Ovary (tissue), 9 donors: ENCODE results near the gene NPHP4. TPM values are rescaled to one million over a fixed set of nuclear protein-coding genes. Genes with fewer than 3 reads are reported as not detected.

Experiments used
- DNase-seq, 5 donors: peaks; one replicate each; pipeline ENCODE4 v3.0.0-alpha.2; 2019 to 2020
- H3K27ac ChIP-seq, 2 donors: fragments of 200-600 bp; one replicate each; pipeline versions ENCODE4 v1.5.1 to v1.8.0; 2019 to 2022
- H3K27me3 ChIP-seq: fragments of 200-600 bp; one replicate; pipeline ENCODE4 v1.8.0; 2022
- H3K36me3 ChIP-seq: fragments of 200-600 bp; sonication (generic); one replicate; pipeline ENCODE4 v1.5.1; 2019
- H3K4me1 ChIP-seq: one replicate; pipeline ENCODE4 v1.8.1; 2013; ENCODE audit warnings: mild to moderate bottlenecking, moderate library complexity; ENCODE audit not compliant: insufficient read depth
- H3K4me3 ChIP-seq: fragments of 200-600 bp; sonication (generic); one replicate; pipeline ENCODE4 v1.5.1; 2017
- H3K9me3 ChIP-seq, 2 donors: fragments of 200-600 bp in 1 of 2; sonication (generic) in 1 of 2; one replicate each; pipeline versions ENCODE4 v1.5.1 to v1.8.1; 2013 to 2019; ENCODE audit warnings: mild to moderate bottlenecking in 1 of 2, moderate library complexity in 1 of 2
- CTCF ChIP-seq, 3 donors: fragments of 450-650 bp in 2 of 3; fragments of 200-600 bp in 1 of 3; IDR thresholded peaks; one replicate each; pipeline versions ENCODE4 v1.5.1 to v1.8.0; 2016 to 2022; ENCODE audit warnings: antibody characterized with exemption in 3 of 3, mild to moderate bottlenecking in 1 of 3
- EP300 ChIP-seq: sonication (generic); formaldehyde crosslinking; IDR thresholded peaks from one replicate; pipeline ENCODE4 v1.6.1; 2017; ENCODE audit warnings: antibody characterized with exemption
- POLR2A ChIP-seq: fragments of 450-650 bp; IDR thresholded peaks from one replicate; pipeline ENCODE4 v1.6.1; 2017; ENCODE audit warnings: antibody characterized with exemption, mild to moderate bottlenecking, moderate library complexity
- WGBS, 3 donors: extraction: QIAGEN DNeasy Blood & Tissue Kit in 1 of 3; methylation state at CpG; one replicate each; pipeline versions ENCODE4 v1.1.5 to v1.1.7; 2013 to 2017; 5-methylcytosine and 5-hydroxymethylcytosine counted together
- intact Hi-C, 4 donors: fragments of 100-400 bp; cut with DNase I; formaldehyde crosslinking; loops; one replicate each; pipeline versions ENCODE4 v1.11.0 to v1.15.1; 2022 to 2023
- polyA plus RNA-seq, 2 donors: library from polyadenylated mRNA; stranded (reverse); fragments of 200-250 nt in 1 of 2; fragments of 350-450 nt in 1 of 2; fragmentation: Illumina TruSeq in 1 of 2; extraction: RNeasy Lipid Tissue Mini Kit (QIAGEN cat#74804) in 1 of 2; gene quantifications; one replicate each; pipeline ENCODE4 v1.2.3, GENCODE V29; 2013 to 2014
- total RNA-seq, 7 donors: library from RNA; depleted of rRNA in 2 of 7; stranded (reverse); fragments of >200 nt in 2 of 7; fragmentation: NEBNext Ultra II Directional in 3 of 7; extraction: Animal tissue kit (Norgen Biotek cat#: 25700) in 3 of 7; gene quantifications; one replicate each; pipeline versions ENCODE4 v1.1.0 to v1.2.4, GENCODE V29; 2016 to 2023
- donor health status: DM: no; HTN: no; CAD: no; lungs with moderate emphysema.
- donor health status: DM: no; HTN: no; CAD: no.
- donor health status: Bipolar disorder and iron deficiency.
- donor health status: DM: yes; HTN: yes; CAD: no.
- donor health status: DM: no; HTN: no; CAD: no.
- donor health status: DM: yes; HTN: yes; CAD: no.

NPHP4 gene
- total and polyA plus RNA-seq, 9 donors = 1.5 to 20.8 (median 10.7) TPM

DNA sequence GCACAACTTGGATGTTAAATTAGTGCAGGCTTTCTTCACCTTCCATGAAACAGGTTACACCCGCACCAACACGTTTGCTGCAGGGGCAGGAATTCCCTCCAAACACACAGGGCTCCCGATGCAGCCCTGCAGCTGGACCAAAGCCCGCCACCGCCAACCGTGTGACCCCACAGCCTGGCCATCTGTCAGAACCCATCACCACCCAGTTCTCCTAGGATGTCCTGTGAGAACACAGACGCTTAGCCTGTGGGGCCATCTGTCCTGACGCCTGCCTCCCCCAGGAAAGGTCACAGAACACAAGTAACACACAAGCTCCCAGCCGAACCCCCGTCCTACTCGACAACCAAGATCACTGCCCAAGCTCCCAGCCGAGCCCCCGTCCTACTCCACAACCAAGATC lies 108.1 kb downstream of the NPHP4 start:
- TF ChIP-seq CTCF (IDR thresholded peaks at IDR 0.05) = no peak
- no peak for TF ChIP-seq EP300
- no peak for TF ChIP-seq POLR2A
- no peaks in the 10 kb centered on the region for H3K9me3 ChIP-seq
- no peaks in the 10 kb centered on the region for H3K36me3 ChIP-seq
- 87 to 92% (median 92%) methylated on average over 13 of the region's 13 CpGs for WGBS, 3 donors
- intact Hi-C loops = no loop called here
- H3K27ac ChIP-seq = no peak overlapping the region
- H3K27me3 ChIP-seq = no peaks in the 10 kb centered on the region
- DNase-seq = no peak
- H3K4me1 ChIP-seq = no peaks in the 10 kb centered on the region
- H3K4me3 ChIP-seq = no peak overlapping the region

DNA sequence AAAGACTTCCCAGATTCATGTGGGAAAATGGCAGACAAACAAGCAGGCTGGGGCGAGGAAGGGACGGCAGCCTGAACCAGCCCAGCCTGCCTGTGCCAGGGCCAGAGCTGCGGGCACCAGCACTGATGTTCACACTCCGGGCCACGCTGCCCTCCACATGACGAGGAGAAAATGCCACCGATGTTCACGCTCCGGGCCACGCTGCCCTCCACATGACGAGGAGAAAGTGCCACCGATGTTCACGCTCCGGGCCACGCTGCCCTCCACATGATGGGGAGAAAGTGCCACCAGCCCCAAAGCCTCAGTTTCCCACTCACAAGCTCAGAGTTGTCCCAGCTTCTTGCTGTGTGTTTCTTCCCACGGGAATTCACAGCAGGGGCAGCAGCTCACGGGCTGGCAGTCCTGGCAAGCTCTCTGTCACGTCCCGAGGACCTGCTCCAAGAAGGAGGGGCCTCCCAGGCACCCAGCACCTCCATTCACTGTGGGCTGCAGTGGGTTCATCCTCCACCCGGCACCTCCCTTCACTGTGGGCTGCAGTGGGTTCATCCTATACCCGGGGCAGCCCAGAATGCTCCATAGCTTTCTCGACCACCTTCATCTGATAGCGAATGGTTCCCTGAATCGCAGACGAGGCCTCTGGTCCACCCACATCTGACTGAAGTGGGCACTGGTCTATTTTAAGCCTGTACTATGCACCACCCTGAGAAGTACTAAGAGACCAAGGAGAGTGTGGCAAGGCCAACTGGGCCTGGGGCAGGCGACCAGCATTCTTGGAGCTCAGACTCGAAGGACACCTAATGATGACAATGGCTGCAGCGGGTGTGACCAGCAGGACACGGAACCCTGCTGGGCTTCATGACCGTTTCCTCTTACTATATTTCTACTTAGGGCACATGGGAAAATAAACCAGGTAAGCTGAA lies 108.8 kb downstream of the NPHP4 start:
- H3K4me1 ChIP-seq = no peaks in the 10 kb centered on the region
- no peaks in the 10 kb centered on the region for H3K36me3 ChIP-seq
- no peak for DNase-seq
- intact Hi-C loops = no loop called here
- 94 to 96% (median 94%) methylated on average over 30 of the region's 30 CpGs for WGBS, 3 donors
- H3K27me3 ChIP-seq = no peaks in the 10 kb centered on the region
- TF ChIP-seq EP300 (no peak), POLR2A (no peak)
- H3K27ac ChIP-seq = no peak overlapping the region
- H3K9me3 ChIP-seq = no peaks in the 10 kb centered on the region
- H3K4me3 ChIP-seq = no peak overlapping the region

- Histone ChIP-seq H3K4me1 (no peaks in the 10 kb centered on the region), H3K36me3 (no peaks in the 10 kb centered on the region), H3K9me3 (no peaks in the 10 kb centered on the region), H3K27me3 (no peaks in the 10 kb centered on the region), H3K4me3 (no peak overlapping the region), H3K27ac (no peak overlapping the region)
- DNase-seq = no peak
- intact Hi-C loops = no loop called here
- WGBS, 3 donors = 90 to 95% (median 91%) methylated on average over 27 of the region's 27 CpGs
- no peak for TF ChIP-seq POLR2A
- no peak for TF ChIP-seq EP300
- no peak for TF ChIP-seq CTCF (IDR thresholded peaks at IDR 0.05)
Observed at GRCh38 chr1:5882367-5883128, 109.7 kb downstream of the NPHP4 start.

DNA sequence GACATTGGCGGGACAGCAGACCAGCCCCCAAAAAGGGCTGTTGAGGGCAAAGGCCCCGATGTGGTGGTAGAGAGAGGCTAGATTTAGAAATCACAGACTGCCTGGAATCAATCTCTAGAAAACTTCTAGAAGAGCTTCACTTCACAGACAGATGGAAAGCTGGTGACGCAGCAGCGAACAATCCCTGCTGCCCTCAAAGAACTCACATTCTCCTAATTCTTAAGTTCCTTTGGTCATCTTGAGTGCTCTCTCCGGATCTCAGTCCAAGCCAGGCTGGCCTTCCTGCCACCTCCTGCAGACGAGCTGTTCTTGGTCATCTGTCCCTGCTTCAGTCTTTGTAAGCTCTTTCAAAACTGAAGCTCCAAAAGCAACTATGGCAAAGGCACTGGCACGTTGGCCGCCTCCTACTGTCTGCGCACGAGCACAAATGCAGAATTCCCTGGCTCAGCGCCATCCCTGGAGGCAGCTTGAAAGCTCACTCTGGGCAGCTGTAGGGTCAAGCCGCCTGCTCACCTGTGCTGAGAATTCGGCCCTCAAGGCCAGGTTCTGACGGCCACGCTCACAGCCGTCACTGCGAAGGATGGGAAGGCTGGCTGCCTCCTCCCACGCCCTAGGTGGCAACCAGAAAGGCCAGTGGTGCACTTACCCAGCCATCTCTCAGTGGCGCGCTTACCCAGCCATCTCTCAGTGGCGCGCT lies 110.6 kb downstream of the NPHP4 start:
- Histone ChIP-seq H3K4me1 (no peaks in the 10 kb centered on the region), H3K4me3 (no peak overlapping the region), H3K27ac (no peak overlapping the region), H3K27me3 (no peaks in the 10 kb centered on the region), H3K9me3 (no peaks in the 10 kb centered on the region), H3K36me3 (no peaks in the 10 kb centered on the region)
- 91 to 94% (median 92%) methylated on average over 22 of the region's 22 CpGs for WGBS, 3 donors
- TF ChIP-seq POLR2A = no peak
- no peak for TF ChIP-seq EP300
- DNase-seq = no peak
- intact Hi-C loops = no loop called here
